Middle frontal gyrus (tissue), 1 donor: ENCODE measurements around the gene CHST11.

Experiments used
- DNase-seq: peaks from one replicate; pipeline ENCODE4 v3.0.0-alpha.2; 2015; ENCODE audit warnings: low spot score; ENCODE audit errors: extremely low spot score

The CHST11 gene

DNA sequence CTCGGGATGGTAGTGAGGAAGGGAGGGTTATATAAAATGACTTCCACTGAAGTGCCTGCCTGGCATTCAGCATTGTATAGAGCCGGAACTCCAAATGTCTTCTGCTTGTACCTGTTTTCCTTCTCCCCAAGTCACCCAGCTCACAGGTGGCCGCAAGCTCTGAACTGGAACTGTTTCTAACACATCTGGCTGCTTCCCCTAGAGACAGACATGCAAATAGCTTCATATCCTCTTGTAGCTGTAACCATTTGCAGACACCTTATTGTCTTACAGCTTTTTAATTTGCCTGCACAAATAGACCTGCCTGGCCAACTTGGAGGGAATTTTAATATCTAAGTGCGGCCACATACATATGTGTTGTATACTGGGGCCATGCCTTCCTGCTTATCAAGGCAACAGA, 126.0 kb downstream of the CHST11 start:
- DNase-seq = no peak

DNA sequence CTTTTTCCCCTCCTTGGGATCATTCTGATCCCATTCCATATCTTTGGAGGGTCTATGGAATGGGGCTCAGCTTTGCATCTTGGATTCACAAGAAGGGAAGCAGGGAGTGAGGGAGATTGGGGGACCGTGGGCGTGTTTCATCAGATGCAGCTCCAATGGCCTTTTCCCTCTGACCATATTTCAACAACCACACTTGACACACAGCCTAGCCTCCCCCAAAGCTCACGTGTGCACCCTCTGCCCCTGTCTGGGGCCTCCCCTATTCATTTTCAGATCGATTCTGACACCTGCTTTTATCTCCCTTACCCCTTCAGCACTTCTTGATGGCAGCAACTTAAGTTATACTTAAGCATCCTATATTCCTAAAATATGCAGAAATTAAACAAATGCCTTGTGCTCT, 126.6 kb downstream of the CHST11 start:
- no peak for DNase-seq

DNA sequence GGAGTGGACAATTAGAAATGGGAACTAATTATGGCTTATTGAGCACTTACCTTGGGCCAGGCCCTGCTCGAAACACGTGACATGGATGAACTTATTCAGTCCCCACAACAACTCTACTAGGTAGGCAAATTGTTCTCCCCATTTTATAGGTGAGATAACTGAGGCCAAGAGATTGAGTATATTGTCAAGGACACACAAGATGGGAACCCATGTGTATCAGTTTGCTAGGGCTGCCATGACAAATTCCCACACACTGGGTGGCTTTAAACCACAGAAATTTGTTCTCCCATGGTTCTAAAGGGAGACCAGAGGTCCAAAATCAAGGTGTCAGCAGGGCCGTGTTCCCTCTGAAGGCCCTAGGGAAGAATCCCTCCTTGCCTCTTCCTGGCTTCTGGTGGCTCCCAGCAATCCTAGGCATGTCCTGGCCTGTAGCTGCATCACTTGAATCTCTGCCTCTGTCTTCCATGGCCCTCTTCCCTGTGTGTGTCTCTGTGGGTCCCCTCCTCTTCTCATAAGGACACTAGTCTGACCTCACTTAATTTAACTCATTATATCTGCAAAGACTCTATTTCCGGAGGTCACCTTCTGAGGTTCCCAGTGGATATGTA, 128.8 kb downstream of the CHST11 start:
- DNase-seq = no peak

DNA sequence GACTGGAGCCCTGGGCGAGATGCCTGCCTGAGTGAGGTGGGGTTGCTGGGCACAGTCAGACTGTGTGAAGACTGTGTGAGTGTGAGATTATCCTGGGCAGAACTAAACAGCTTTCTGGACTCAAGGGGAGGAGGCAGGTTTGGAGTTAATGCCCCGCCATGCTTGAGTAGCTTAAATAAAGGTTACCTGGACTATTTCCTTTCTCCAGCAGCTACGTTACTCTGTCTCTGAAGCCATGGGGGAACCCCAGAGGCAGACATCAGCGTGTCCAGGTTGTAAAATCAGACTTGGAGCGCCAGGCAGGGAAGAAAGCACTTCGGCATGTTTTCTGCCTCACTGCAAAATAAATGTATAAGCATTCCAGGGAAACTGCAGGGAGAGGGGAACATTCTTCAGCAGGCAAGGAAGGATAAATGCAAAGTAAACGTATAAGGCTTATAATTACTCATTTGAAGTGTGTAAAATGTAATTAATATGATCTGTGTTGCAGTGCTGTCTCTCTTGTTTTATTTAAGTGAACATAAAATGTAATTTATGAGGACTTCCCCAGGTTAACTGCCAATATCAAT, 129.7 kb downstream of the CHST11 start:
- no peak for DNase-seq

DNA sequence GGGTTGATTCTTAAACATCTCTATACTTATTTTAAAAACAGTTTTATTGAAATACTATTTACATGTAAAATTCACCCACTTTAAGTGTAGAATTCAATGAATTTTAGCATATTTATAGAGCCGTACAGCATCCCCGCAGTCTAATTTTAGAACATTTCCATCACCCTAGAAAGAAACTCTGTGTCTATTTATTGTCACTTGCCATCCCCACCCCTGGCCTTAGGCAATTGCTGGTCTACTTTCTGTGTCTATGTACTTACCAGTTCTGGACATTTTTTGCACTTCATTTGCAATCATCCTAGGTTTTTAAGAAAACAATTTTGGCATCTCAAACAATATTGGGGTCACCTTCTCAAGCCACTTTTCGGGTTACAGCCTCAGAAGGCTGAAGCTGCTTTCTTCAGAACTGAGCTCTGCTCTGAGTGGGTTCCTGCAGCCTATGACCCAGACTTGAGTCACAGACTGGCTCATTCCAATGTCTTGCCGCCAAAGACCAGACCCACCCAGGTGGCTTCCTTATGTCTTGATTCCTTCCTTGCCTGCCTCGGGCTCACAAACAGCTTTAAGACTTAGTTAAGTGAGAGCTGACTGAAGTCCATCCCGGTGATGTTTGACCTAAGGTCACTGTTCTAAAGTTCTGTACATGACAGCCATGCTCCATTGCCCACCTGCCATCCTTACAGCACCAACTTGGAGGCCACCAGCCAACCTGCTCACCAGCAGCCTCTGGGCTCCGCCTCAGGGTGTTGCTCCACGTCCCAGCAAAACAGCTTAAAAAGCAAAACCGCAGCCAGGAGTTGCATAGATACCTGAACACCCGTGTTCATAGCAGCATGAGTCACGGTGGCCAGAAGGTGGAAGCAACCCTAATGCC, 131.5 kb downstream of the CHST11 start:
- no peak for DNase-seq

DNA sequence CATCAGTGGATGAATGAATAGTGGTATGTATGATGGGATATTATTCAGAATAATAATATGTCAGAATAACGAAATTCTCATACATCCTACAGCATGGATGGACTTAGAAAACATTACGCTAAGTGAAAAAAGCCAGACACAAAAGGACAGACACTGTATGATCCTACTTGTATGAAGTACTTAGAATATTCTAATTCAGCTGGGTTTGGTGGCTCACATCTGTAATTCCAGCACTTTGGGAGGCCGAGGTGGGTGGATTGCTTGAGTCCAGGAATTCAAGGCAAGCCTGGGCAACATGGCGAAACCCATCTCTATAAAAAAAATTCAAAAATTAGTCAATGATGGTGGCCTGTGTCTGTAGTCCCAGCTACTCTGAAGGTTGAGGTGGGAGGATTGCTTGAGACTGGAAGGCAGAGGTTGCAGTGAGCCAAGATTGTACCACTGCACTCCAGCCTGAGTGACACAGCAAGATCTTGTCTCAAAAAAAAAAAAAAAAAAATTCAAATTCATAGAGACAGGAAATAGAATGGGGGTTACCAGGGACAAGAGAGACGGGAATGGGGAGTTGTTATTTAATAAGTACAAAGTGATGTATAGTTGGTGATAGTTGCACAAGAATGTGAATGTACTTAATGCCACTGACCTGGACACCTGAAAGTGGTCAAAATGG, 132.3 kb downstream of the CHST11 start:
- DNase-seq = no peak

DNA sequence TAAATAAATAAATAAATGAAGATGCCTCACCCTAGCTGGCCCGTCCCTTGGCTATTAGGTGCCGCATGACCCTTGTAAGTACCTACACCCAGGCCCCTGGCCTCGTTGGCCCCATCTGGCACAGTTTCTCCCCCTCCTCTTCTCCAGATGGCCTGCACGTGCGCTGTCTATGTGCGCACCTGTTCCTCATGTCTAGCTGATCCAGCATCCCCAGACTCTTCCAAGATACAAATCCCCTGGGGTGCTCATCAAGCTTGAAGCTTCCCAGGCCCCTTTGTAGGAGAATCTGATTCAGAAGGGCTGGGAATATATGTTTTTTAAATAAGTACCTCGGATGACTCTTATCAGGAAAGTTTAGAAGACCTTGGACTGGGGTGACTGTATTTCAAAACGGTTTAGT, 133.3 kb downstream of the CHST11 start:
- no peak for DNase-seq

DNA sequence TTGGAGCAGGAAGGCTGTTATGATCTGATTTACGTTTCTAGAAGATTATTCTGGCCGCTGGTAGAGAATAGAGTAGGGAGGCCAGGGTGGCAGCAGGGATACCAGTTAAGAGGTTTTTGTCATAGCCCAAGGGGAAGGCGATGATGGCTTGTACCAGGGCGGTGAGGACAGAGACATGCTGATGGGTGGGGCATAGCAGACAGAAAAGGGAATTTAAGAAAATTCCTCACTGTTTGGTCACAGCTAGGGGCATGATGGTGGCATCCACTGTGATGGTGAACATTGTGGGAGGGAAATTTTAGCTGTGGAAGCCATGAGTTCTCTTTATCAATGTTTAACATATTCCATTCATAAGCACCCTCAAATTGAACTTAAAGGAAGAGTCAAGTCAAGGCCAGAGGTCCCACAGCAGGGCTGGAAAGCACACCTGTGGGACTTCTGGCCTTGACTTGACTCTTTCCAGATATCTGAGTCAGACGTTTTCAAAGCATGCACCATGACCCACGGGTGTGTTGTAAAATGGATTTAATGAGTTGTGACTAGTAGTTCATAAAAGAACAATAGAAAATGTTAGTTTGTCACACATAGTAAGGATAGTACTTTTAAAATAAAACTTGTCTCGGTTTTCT, 134.6 kb downstream of the CHST11 start:
- no peak for DNase-seq

DNA sequence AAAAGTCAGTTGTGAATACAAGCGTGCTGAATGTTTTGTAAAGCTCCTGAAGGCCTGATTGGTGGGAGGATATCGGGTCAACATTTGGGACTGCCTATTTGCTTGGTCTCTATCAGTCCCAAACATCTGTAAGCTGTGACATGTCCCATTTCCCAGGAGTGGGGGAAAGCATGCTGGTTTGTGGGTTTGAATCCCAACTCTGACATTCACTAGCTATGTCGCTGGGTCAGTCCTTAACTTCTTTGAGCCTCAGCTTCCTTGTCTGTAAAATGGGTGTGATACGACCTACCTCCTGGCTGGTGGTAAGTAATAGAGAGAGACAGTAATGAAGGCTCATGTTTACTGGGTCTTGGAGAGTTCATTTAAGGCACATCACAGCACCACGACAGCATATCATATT, 136.7 kb downstream of the CHST11 start:
- DNase-seq = no peak

DNA sequence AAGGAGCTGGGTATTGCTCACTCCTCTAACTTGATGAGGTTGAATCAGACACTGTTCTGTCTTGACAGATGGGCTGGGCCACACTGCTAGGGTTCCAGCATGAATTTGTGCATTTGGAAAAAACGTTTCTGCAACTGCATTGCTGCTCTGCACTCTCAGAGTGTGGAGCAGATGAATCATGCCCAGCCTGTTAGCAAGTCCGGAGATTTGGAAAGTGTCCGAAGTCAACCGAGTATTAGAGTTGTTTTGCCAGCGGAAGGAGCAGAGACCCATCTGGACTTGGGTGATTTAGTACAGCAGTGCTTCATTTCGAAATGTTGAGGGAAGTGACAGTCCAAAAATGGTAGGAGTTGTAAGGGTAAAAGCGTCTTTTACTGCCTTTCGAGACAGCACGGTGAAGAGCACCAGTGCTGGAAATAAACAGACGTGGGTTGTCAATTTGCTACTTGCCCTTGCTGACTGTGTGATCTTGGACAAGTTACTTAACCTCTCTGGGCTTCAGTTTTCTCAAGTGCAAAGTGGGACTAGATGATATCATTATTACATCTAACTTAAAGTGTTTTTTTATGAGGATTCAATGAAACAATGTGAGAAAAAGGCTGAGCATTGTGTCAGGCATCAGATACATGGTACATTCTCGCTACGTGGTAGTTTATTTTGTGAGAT, 139.5 kb downstream of the CHST11 start:
- DNase-seq = peak; percentile 41

DNA sequence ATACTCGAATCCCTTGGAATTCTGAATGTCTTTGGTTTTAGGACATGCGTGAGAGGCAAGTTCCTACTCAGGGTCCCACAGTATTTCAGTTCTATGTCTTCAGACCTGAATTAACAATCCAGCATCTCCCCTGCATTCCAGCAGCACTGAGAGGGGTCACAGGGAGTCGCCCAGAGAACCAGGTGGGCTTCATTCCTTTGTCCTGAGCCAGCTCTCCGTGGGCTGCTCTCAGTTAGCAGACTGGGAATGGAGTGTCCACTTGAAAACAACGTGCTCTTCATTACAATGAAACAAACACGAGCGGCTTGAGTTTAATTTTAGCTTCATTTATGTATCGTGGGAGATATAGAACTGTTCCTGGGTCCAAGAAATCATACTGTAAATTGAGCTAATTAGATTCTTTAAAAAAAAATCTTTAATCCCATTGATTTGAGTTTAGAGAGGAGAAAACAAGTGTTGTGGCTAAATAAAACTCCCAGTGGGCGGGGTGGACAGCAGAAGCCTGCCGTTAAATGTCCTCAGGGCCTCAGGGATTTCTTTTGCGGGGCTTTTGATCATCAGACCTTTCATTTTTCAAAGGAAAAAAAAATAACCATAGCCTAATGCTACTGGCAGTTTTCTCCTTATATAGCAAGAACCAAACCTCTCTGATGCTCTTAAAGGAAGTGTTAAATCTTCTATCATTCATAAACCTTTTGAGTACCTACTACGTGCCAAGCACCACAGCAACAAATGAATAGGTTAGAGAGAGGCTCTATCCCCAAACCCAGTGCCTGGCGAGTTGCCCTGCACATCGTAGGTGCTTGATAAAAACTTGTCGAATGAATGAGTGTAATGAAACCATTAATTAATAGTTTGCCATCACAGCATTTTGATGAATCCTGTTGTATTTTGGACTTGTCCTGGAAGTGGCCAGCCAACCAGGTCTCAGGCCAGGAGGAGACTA, 140.4 kb downstream of the CHST11 start:
- DNase-seq = no peak

DNA sequence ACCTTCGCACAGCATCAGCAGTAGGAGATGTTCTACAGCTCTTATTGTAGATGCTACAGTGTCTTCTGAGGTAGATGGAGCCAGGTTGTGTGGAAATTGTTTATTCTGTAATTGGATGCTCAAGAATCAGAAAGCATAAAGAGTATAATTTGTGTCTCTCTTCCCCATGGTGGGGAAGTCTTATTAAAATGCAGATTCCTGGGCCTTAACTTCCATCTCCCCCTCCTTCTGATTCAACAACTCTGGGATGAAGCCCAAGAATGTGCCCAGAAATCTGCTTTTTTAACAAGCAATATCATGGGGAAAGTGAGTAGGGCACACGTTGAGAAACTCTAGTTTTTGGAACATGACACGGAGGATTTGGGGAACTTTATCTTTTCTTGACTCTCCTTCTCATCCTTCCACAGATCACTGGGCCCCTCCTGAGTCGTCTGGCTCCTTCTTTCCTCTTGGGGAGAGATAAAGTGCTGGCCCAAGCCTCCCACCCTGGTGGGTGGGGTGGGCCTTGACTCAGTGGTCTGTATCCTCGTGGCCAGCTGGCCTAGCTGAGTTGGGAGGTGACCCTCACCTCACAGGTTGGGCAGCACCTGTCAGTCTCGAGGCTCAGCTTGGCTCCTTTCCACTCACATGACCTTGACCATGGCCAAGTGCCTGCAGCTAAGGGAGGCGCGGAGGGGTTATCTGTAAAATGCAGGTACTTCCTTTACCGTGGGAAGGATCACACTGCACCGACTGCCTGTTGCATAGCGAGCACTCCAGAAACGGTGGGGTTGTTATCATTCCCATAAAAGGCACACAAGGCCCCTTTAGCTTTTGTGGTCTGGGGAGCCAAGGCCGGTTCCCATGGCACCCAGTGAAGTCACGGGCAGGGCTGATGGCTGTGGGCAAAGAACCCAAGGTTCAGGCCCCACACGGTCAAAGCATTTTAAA, 141.9 kb downstream of the CHST11 start:
- no peak for DNase-seq

DNA sequence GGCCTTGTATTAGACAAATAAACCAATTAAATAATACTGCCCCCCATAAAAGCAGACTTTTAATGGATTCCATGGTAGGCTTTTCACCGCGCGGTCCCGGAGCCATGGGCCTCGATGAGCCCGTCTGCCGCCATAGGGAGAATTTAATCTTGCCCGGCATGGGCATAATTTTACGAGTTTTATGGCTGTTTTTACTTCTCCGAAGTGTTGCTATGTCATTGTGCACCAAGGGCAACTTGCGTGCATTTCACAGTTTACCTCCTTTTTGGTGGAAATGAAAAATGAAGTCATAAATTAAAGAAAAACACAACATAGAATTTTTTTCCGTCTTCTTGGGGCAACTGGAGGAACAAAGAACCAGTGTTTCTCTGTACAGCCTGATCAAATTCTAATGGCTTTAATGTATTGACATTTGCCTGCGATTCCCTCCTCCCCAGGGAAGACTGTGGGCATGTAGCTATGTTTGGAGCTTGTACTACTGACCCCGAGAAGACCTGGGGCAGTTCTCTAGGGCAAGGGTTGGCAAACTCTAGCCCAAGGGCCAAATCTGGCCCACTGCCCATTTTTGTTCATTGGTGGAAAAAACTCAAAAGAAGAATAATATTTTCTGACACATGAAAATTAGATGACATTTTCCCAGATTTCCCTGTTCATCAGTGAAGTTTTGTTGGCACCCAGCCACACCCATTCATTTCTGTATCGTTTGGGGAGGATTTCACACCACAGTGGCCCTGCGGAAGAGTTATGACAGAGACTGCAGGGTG, 142.7 kb downstream of the CHST11 start:
- DNase-seq = no peak

DNA sequence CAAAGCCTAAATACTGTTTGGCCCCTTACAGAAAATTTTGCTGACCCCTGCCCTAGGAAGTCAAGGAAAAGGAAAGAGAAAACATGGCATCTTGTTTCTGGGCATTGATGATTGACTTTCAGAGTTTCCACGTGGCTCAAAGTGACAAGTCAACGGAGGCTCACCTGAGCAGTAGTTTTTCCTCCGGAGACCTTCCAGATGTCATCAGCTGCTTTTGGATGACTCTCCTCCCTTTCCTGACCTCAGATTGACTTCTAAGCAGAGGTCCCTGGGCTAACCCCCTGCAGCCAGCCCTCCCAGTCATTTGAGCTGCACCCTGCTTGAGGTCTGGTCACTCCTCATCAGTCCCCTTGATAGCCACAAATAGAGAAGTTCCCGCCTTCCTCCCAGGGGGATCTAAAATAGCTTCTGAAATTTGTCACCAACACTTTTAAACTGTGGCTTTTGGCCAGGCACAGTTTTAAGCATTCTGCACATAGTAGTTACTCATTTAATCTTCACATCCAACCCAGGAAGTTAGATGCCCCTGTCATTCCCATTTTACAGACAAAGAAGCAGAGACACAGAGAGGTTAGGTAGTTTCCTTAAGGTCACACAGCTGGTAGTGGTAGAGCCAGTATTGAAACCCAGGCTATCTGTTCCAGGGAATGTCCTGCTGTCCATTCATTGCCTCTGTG, 143.4 kb downstream of the CHST11 start:
- DNase-seq = no peak

DNA sequence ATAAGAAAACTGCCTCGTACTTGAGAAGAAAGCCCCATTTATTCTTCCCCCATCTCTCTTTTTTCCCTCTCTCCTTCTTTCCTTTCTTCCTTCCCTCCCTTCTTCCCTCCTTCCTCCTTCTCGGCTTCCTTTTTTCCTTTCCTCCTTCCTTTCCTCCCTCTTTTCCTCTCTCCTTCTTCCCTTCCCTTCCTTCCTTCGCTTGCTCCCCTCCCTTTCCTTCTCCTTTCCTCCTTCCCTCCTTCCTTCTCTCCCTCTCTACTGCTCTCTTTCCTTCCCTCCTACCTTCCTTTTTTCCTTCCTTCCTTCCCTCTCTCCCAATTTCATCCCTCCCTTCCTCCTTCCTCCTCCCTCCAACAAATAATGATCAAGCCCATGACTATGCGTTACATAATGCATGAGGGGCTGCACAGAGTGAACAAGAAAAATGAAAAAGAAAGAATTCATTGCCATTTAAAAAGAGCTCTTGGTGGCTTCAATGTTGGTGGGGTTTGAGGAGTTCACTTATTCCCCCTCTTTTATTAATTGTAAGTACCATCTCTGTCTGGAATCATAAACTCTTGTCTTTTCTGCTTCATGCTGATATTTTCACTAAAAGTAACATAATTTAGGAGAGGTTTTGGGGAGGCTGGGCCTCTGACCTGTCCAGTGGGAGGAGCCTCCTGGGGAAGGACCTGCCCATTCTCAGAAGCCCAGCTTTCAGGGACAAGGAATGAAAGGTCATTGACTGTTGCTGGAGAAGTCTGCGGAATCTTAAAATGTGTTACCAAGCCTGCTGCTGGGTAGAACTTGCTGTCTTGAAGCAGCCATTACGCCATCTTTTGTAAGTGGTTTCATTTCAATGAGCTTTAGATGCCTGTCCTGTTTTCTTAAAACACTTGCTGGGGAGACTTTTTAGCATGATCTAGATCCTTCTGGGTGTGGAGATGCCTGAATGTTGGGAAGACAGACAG, 144.3 kb downstream of the CHST11 start:
- no peak for DNase-seq

DNA sequence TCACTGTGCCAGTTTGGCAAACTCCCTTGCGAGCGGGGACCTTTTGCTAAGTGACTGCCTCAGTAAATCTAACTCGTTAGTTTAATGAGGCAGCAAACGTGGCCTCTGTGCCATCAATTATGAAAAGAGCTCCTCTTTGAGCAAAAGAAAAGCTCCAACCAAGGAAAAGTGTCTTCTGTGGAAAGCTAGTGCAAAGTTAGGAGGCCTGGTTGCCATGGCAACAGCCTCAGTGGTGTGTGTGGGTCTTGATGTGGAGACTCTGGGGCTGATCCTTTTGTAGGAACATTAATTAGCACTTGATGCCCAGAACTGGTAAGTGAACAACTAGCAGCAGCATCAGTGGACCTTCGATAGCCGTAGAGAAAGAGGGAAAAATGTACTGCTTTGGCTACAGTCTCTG, 145.7 kb downstream of the CHST11 start:
- DNase-seq = no peak
